CD4-positive, alpha-beta memory T cell (primary cell): ENCODE data around the gene CTDNEP1. TPM values are rescaled to one million over a fixed set of nuclear protein-coding genes. Genes with fewer than 3 reads are reported as not detected.
A peak's percentile ranks its signal among the peaks of the same experiment; 100 is the strongest.

Source experiments
- CTCF ChIA-PET: fragments of 350-600 bp; sonication (Branson Sonifier 250); formaldehyde crosslinking; loops from one replicate; lab custom pipeline; 2021; ENCODE audit warnings: inconsistent platforms; ENCODE audit not compliant: partially characterized antibody; lab: Charles Lee
- POLR2A ChIA-PET: fragments of 350-600 bp; sonication (Branson Sonifier 250); formaldehyde crosslinking; loops from one replicate; lab custom pipeline; 2021; ENCODE audit not compliant: partially characterized antibody; lab: Charles Lee
- DNase-seq, 5 donors: peaks; one replicate each; pipeline versions ENCODE4 v3.0.0 to v3.0.0-alpha.2; 2020 to 2022; ENCODE audit warnings: mixed read lengths in 1 of 5
- H3K27ac ChIP-seq: one replicate; pipeline ENCODE4 v1.7.0; 2013; ENCODE audit warnings: low read depth, low read length
- H3K27me3 ChIP-seq: 2 replicates; pipeline ENCODE4 v1.7.0; 2013; ENCODE audit warnings: mild to moderate bottlenecking, low read length, moderate library complexity; ENCODE audit not compliant: insufficient read depth
- H3K36me3 ChIP-seq: 2 replicates; pipeline ENCODE4 v1.7.0; 2013; ENCODE audit warnings: mild to moderate bottlenecking, low read length, moderate library complexity; ENCODE audit not compliant: insufficient read depth
- H3K4me1 ChIP-seq: 2 replicates; pipeline ENCODE4 v1.7.0; 2013; ENCODE audit warnings: mild to moderate bottlenecking, low read length, moderate library complexity; ENCODE audit not compliant: insufficient read depth
- H3K4me3 ChIP-seq, 2 donors: one replicate each; pipeline ENCODE4 v1.7.0; 2013; ENCODE audit warnings: low read length in 2 of 2, mild to moderate bottlenecking in 1 of 2
- H3K9me3 ChIP-seq, 2 donors: one replicate each; pipeline ENCODE4 v1.7.0; 2013; ENCODE audit warnings: low read length in 2 of 2, control low read depth in 1 of 2; ENCODE audit not compliant: control insufficient read depth in 1 of 2
- H3K27ac Mint-ChIP-seq, 7 donors: one replicate each; pipeline ENCODE4 v1.8.0; 2020 to 2021; ENCODE audit warnings: mixed read lengths in 7 of 7, mild to moderate bottlenecking in 6 of 7, inconsistent platforms in 3 of 7, moderate library complexity in 3 of 7
- H3K27me3 Mint-ChIP-seq, 2 donors: one replicate each; pipeline ENCODE4 v1.8.0; 2020 to 2021; ENCODE audit warnings: mixed read lengths in 2 of 2
- H3K36me3 Mint-ChIP-seq, 2 donors: one replicate each; pipeline ENCODE4 v1.8.0; 2020 to 2021; ENCODE audit warnings: mixed read lengths in 2 of 2, inconsistent platforms in 1 of 2, mild to moderate bottlenecking in 1 of 2
- H3K4me1 Mint-ChIP-seq, 4 donors: one replicate each; pipeline ENCODE4 v1.8.0; 2020 to 2021; ENCODE audit warnings: mixed read lengths in 4 of 4, mild to moderate bottlenecking in 1 of 4
- H3K4me3 Mint-ChIP-seq, 8 donors: one replicate each; pipeline ENCODE4 v1.8.0; 2020 to 2021; ENCODE audit warnings: mixed read lengths in 8 of 8, mild to moderate bottlenecking in 7 of 8, moderate library complexity in 6 of 8, inconsistent platforms in 3 of 8
- H3K9me3 Mint-ChIP-seq, 8 donors: one replicate each; pipeline ENCODE4 v1.8.0; 2020 to 2021; ENCODE audit warnings: mixed read lengths in 8 of 8, mild to moderate bottlenecking in 5 of 8, inconsistent platforms in 3 of 8, moderate library complexity in 1 of 8
- intact Hi-C: fragments of 100-400 bp; cut with micrococcal nuclease; formaldehyde crosslinking; loops from one replicate; pipeline ENCODE4 v1.15.1; 2023
- polyA plus RNA-seq, 2 donors: library from polyadenylated mRNA; unstranded; fragments of 300-500 nt; fragmentation: Illumina TruSeq; gene quantifications; one replicate each; pipeline ENCODE4 v1.2.3, GENCODE V29; 2021
- total RNA-seq, 2 experiments: library from RNA; stranded (reverse); gene quantifications; one replicate each; pipeline ENCODE4 v1.2.3, GENCODE V29; 2021

CTDNEP1 gene
- total and polyA plus RNA-seq, 4 experiments from 2014 or later = 42.4 to 157 (median 102) TPM

DNA sequence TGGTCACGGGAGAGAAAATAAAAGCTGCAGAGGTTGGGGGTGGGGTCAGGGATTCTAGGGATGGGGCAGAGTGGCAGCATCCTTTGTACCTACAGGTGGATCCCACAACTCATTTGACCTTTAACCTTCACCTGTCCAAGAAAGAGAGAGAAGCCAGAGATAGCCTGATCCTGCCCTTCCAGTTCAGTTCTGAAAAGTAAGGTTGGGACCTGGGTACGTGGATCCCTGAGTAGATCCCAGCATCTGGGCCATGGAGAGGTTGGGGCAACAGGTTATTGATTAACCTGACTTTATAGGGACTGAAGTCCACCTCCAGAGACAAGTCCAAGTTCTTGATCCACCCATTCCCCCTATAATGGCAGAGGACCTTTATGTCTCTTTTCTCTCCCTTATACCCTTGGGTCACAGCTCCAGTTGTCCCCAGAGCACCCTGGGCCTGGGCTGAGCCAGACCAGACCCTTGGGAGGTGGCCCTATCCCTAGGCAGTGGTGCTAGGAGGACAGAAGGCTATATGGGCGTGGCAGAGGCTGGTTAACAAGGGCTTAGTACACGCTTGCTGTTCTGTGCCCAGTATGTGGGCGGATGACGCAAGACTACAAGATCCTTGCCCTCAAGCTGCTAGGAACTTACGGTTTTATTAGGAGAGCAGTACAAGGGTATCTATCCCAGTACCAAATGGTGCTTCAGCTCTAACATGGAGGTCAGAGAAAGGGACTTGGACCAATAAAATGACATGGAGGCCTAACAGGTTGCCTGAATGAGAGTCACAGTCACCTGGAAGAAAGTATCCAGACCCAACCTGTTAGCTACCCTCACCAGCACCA, 7.4 kb upstream of the CTDNEP1 start:
- ChIA-PET CTCF (interaction anchor here (1.1 kb wide), 1 partner anchor 37 kb away, joined by 3 read pairs; no protein-coding TSS in a partner anchor), POLR2A (interaction anchor here (0.7 to 1.5 kb wide), 2 partner anchors 20 to 24 kb away, joined by 3 to 4 read pairs; no protein-coding TSS in a partner anchor)
- Histone ChIP-seq H3K9me3 (no peaks in the 10 kb centered on the region), H3K27me3 (no peaks in the 10 kb centered on the region), H3K27ac (no peak overlapping the region), H3K4me3 (no peak overlapping the region), H3K4me1 (peaks cover 31% of the 10 kb centered on the region), H3K36me3 (peaks cover 7% of the 10 kb centered on the region)
- peak overlapping the region in 1 of 8 donors; percentile 57 for H3K4me3 Mint-ChIP-seq
- intact Hi-C loops = no loop called here
- H3K4me1 Mint-ChIP-seq = peaks cover 13 to 34% (median 21%) of the 10 kb centered on the region in 4 donors
- no peak for DNase-seq
- no peak overlapping the region for H3K27ac Mint-ChIP-seq
- H3K9me3 Mint-ChIP-seq = peaks cover 0 to 1% (median 0%) of the 10 kb centered on the region in 8 donors
- H3K27me3 Mint-ChIP-seq = peaks cover under 1 to 10% of the 10 kb centered on the region in 2 donors
- H3K36me3 Mint-ChIP-seq = peaks cover 18 to 41% of the 10 kb centered on the region in 2 donors

GRCh38 chr17:7256766-7257456, 5.4 kb upstream of the CTDNEP1 start:
- DNase-seq = no peak
- H3K27ac ChIP-seq = no peak overlapping the region
- Mint-ChIP-seq H3K9me3 (peaks cover 0 to 1% (median 0%) of the 10 kb centered on the region in 8 donors), H3K4me1 (peaks cover 10 to 32% (median 18%) of the 10 kb centered on the region in 4 donors), H3K27ac (peak overlapping the region in 2 of 7 donors; percentile 40 to 87), H3K36me3 (peaks cover 18 to 56% of the 10 kb centered on the region in 2 donors), H3K27me3 (peaks cover 0 to 3% of the 10 kb centered on the region in 2 donors), H3K4me3 (no peak overlapping the region)
- H3K9me3 ChIP-seq = no peaks in the 10 kb centered on the region
- intact Hi-C loops = no loop called here
- H3K27me3 ChIP-seq = no peaks in the 10 kb centered on the region
- ChIA-PET POLR2A (interaction anchor here (1.0 to 3.0 kb wide), 3 partner anchors 15 to 50 kb away, joined by 3 to 10 read pairs (median 3); partner anchors contain the start of genes DVL2 and GABARAP), CTCF (interaction anchor here (0.9 to 1.5 kb wide), 3 partner anchors 24 to 40 kb away, joined by 3 to 4 read pairs (median 4); partner anchors contain the start of genes ACADVL and DLG4)
- no peak overlapping the region for H3K4me3 ChIP-seq
- H3K36me3 ChIP-seq = peaks cover 7% of the 10 kb centered on the region
- peaks cover 21% of the 10 kb centered on the region for H3K4me1 ChIP-seq

GRCh38 chr17:7254511-7254910, 3.0 kb upstream of the CTDNEP1 start:
- ChIA-PET POLR2A (interaction anchor here (1.0 kb wide), 1 partner anchor 9 kb away, joined by 3 read pairs; no protein-coding TSS in a partner anchor), CTCF (interaction anchor here (0.8 to 1.5 kb wide), 3 partner anchors 9 to 208 kb away, joined by 3 to 4 read pairs (median 3); no protein-coding TSS in a partner anchor)
- H3K27me3 Mint-ChIP-seq = no peaks in the 10 kb centered on the region
- H3K27me3 ChIP-seq = no peaks in the 10 kb centered on the region
- no peak for DNase-seq
- H3K36me3 ChIP-seq = peaks cover 7% of the 10 kb centered on the region
- no peak overlapping the region for H3K27ac ChIP-seq
- H3K9me3 Mint-ChIP-seq = peaks cover 0 to 1% (median 0%) of the 10 kb centered on the region in 8 donors
- H3K4me3 ChIP-seq = no peak overlapping the region
- intact Hi-C loops = loop anchor here (5.0 kb wide), 2 partner anchors 207 to 318 kb away; no protein-coding TSS in a partner anchor
- H3K9me3 ChIP-seq = no peaks in the 10 kb centered on the region
- H3K4me3 Mint-ChIP-seq = peak overlapping the region in 1 of 8 donors; percentile 36
- peaks cover 17 to 63% of the 10 kb centered on the region in 2 donors for H3K36me3 Mint-ChIP-seq
- peaks cover 24% of the 10 kb centered on the region for H3K4me1 ChIP-seq
- H3K4me1 Mint-ChIP-seq = peaks cover 19 to 39% (median 28%) of the 10 kb centered on the region in 4 donors
- H3K27ac Mint-ChIP-seq = peak overlapping the region in 4 of 7 donors; percentile 22 to 58 (median 50)

DNA sequence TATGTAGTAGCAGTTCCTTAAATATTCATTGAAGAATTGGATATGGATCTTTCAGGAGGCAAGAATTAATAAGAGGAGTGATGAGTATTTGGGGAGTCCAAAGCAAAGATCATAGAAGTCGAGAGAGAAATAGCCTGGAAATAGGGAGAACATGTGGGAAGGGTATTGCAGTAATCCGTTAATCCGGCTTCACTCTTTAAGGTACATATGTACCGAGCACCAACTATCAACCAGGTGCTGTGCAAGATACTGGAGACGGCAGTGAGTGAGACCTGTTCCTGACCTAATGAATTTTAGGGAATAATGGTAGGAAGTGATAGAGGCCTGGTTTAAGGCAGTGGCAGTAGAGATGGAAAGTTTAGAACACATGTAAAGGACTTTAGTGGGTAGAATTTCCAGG, 1.5 kb upstream of the CTDNEP1 start:
- Mint-ChIP-seq H3K4me1 (peaks cover 25 to 49% (median 38%) of the 10 kb centered on the region in 4 donors), H3K4me3 (peak overlapping the region; percentile 91 to 97 (median 94)), H3K27me3 (no peaks in the 10 kb centered on the region), H3K9me3 (peaks cover 0 to 1% (median 0%) of the 10 kb centered on the region in 8 donors), H3K36me3 (peaks cover 12 to 54% of the 10 kb centered on the region in 2 donors), H3K27ac (peak overlapping the region; percentile 98 to 100 (median 99))
- Histone ChIP-seq H3K4me3 (peak overlapping the region; percentile 71 to 92), H3K36me3 (peaks cover 4% of the 10 kb centered on the region), H3K9me3 (no peaks in the 10 kb centered on the region), H3K4me1 (peaks cover 37% of the 10 kb centered on the region), H3K27me3 (no peaks in the 10 kb centered on the region), H3K27ac (peak overlapping the region; percentile 98)
- no peak for DNase-seq
- POLR2A ChIA-PET = no interaction called here
- CTCF ChIA-PET = no interaction called here
- intact Hi-C loops = loop anchor here (2.0 to 5.0 kb wide), 3 partner anchors 206 to 319 kb away; partner anchors contain the start of gene POLR2A

- Histone ChIP-seq H3K27ac (peak within 1 kb of the TSS; percentile 98), H3K36me3 (peaks cover 4% of the 10 kb centered on the region), H3K4me1 (peaks cover 37% of the 10 kb centered on the region), H3K9me3 (no peaks in the 10 kb centered on the region), H3K4me3 (peak within 1 kb of the TSS; percentile 71 to 92), H3K27me3 (no peaks in the 10 kb centered on the region)
- H3K4me3 Mint-ChIP-seq = peak within 1 kb of the TSS; percentile 91 to 97 (median 95)
- intact Hi-C loops = loop anchor here (1.0 to 5.0 kb wide), 8 partner anchors 9 to 320 kb away; partner anchors contain the start of genes EIF5A, PHF23, POLR2A and TMEM256
- no peaks in the 10 kb centered on the region for H3K27me3 Mint-ChIP-seq
- peaks cover 12 to 51% of the 10 kb centered on the region in 2 donors for H3K36me3 Mint-ChIP-seq
- ChIA-PET POLR2A (interaction anchor here (1.0 to 4.8 kb wide), 6 partner anchors 13 to 232 kb away, joined by 3 to 115 read pairs (median 6); partner anchors contain the start of genes ACADVL, DLG4, DVL2 and GABARAP), CTCF (no interaction called here)
- peaks cover 0 to 1% (median 0%) of the 10 kb centered on the region in 8 donors for H3K9me3 Mint-ChIP-seq
- peak in 4 of 5 donors; percentile 86 to 92 (median 88) for DNase-seq
- peak within 1 kb of the TSS; percentile 98 to 100 (median 99) for H3K27ac Mint-ChIP-seq
- peaks cover 25 to 49% (median 38%) of the 10 kb centered on the region in 4 donors for H3K4me1 Mint-ChIP-seq
Observed at GRCh38 chr17:7252176-7253043, 876 bp upstream of the CTDNEP1 start, which contains the start of gene ELP5. Gene ELP5 (plus strand): TSS chr17:7252215. CDS start chr17:7252551, 336 bp downstream.
